K562 (cell line): ENCODE results near the gene GLCCI1. TPM values are rescaled to one million over a fixed set of nuclear protein-coding genes. Genes with fewer than 3 reads are reported as not detected.

Source experiments
- ATAC-seq: fragments of 200-7000 bp; cut with Tn5 transposase; 3 replicates; pipeline ENCODE4 v1.9.1; 2020; ENCODE audit warnings: moderate library complexity
- BruUV-seq: library from RNA; stranded (reverse); fragments of 400-500 nt; replicated peaks from 2 replicates; lab custom pipeline; 2021; lab: Mats Ljungman, UMichigan
- CTCF ChIA-PET: fragments of 300-600 bp; formaldehyde crosslinking; extraction: SDS; loops from one replicate; lab custom pipeline; 2021; ENCODE audit warnings: low intra/inter-chr PET ratio; lab: Yijun Ruan, JAX
- POLR2A ChIA-PET: fragments of 300-600, 350-650 bp; sonication (Branson Sonifier 250); formaldehyde crosslinking; extraction: SDS; loops from one replicate; lab custom pipeline; 2021; ENCODE audit warnings: antibody characterized with exemption, inconsistent platforms; lab: Yijun Ruan, JAX
- DNase-seq, 4 experiments: peaks; one replicate each; pipeline versions ENCODE4 v3.0.0 to v3.0.0-alpha.2; 2011 to 2018; ENCODE audit warnings: low spot score in 3 of 4, mixed read lengths in 3 of 4; ENCODE audit errors: extremely low read depth in 1 of 4
- FAIRE-seq: peaks from 2 replicates; lab custom pipeline; 2011; peaks lifted over from hg19 to GRCh38; lab: Jason Lieb, UNC
- H2AFZ ChIP-seq: 2 replicates; pipeline ENCODE4 v1.6.0; 2011; ENCODE audit warnings: low read depth, low read length, control low read depth, inconsistent platforms
- H3K27ac ChIP-seq: fragments of 200-600 bp; 3 replicates; pipeline ENCODE4 v1.8.0; 2011; ENCODE audit warnings: low read depth, mild to moderate bottlenecking, control low read depth, inconsistent platforms, low read length, moderate library complexity, mixed read lengths; ENCODE audit errors: extremely low read depth
- H3K27me3 ChIP-seq, 2 experiments: fragments of 300-600 bp in 1 of 2; 2 replicates in 1 of 2; 3 replicates in 1 of 2; pipeline versions ENCODE4 v1.6.0 to v1.8.0; 2011; ENCODE audit warnings: inconsistent platforms in 2 of 2, low read length in 2 of 2, mild to moderate bottlenecking in 1 of 2, mixed read lengths in 1 of 2, moderate library complexity in 1 of 2; ENCODE audit not compliant: control insufficient read depth in 2 of 2, insufficient read depth in 2 of 2
- H3K36me3 ChIP-seq: fragments of 300-600 bp; 3 replicates; pipeline ENCODE4 v1.8.0; 2011; ENCODE audit warnings: mild to moderate bottlenecking, low read length, inconsistent platforms; ENCODE audit not compliant: control insufficient read depth, insufficient read depth
- H3K4me1 ChIP-seq, 2 experiments: fragments of 200-600 bp in 1 of 2; replicated peaks in 1 of 2; 2 replicates in 1 of 2; 3 replicates in 1 of 2; pipeline versions ENCODE4 v1.5.1 to v1.8.0; 2011; ENCODE audit warnings: inconsistent platforms in 2 of 2, low read length in 2 of 2, mild to moderate bottlenecking in 1 of 2, mixed read lengths in 1 of 2, moderate library complexity in 1 of 2; ENCODE audit not compliant: control insufficient read depth in 2 of 2, insufficient read depth in 2 of 2
- H3K4me2 ChIP-seq: 2 replicates; pipeline ENCODE4 v1.6.1; 2011; ENCODE audit warnings: low read length, control low read depth, inconsistent platforms, mixed read lengths; ENCODE audit not compliant: insufficient read depth
- H3K4me3 ChIP-seq: fragments of 200-600 bp; sonication (generic), shearing (Covaris generic); 2 replicates; pipeline ENCODE4 v1.5.1; 2016; ENCODE audit warnings: control low read depth, inconsistent platforms
- H3K79me2 ChIP-seq: fragments of 200-600 bp; 3 replicates; pipeline ENCODE4 v1.8.0; 2011; ENCODE audit warnings: low read length, inconsistent platforms; ENCODE audit not compliant: control insufficient read depth, insufficient read depth
- H3K9ac ChIP-seq, 2 experiments: 2 replicates each; pipeline versions ENCODE4 v1.6.0 to v1.6.1; 2011; ENCODE audit warnings: low read depth in 2 of 2, low read length in 2 of 2, control low read depth in 1 of 2, inconsistent platforms in 1 of 2, mild to moderate bottlenecking in 1 of 2, mixed read lengths in 1 of 2; ENCODE audit not compliant: insufficient read depth in 1 of 2
- H3K9me1 ChIP-seq: one replicate; pipeline ENCODE4 v1.6.0; 2011; ENCODE audit warnings: inconsistent platforms, mild to moderate bottlenecking, low read length, moderate library complexity; ENCODE audit not compliant: control insufficient read depth, insufficient read depth
- H3K9me3 ChIP-seq: replicated peaks from 2 replicates; pipeline ENCODE4 v1.5.1; 2011; ENCODE audit warnings: low read depth, low read length, inconsistent platforms; ENCODE audit not compliant: control insufficient read depth, insufficient read depth
- H4K20me1 ChIP-seq: replicated peaks from 2 replicates; pipeline ENCODE4 v1.6.1; 2011; ENCODE audit warnings: low read length, inconsistent platforms, mixed read lengths; ENCODE audit not compliant: control insufficient read depth, insufficient read depth
- NFATC3 ChIP-seq: fragments of 450-650 bp; IDR thresholded peaks from 2 replicates; pipeline ENCODE4 v1.6.1; 2017; ENCODE audit warnings: mild to moderate bottlenecking
- NFIC ChIP-seq: fragments of 450-650 bp; IDR thresholded peaks from 2 replicates; pipeline ENCODE4 v1.6.1; 2017; ENCODE audit warnings: mild to moderate bottlenecking, inconsistent platforms
- SMARCA5 ChIP-seq: fragments of 450-650 bp; IDR thresholded peaks from 2 replicates; pipeline ENCODE4 v1.6.1; 2016
- ZNF12 ChIP-seq: sonication (generic); formaldehyde crosslinking; IDR thresholded peaks from 2 replicates; pipeline ENCODE4 v1.4.0; 2020; ENCODE audit warnings: mild to moderate bottlenecking, missing genetic modification reagents
- ZNF639 ChIP-seq, 2 experiments: fragments of 200-800 bp in 1 of 2; sonication (Bioruptor generic) in 1 of 2; sonication (generic) in 1 of 2; formaldehyde crosslinking in 1 of 2; IDR thresholded peaks in 1 of 2; conservative IDR thresholded peaks in 1 of 2; 2 replicates each; pipeline versions ENCODE4 v1.5.0 to v1.6.1; 2016 to 2020; ENCODE audit warnings: missing compliant biosample characterization in 1 of 2, missing genetic modification characterization in 1 of 2, missing genetic modification reagents in 1 of 2
- WGBS: fragments of 100-300 bp; shearing (Covaris generic); methylation state at CpG from one replicate; pipeline ENCODE4 v1.1.6; 2016; ENCODE audit warnings: low coverage, mixed read lengths; ENCODE audit not compliant: insufficient coverage; ENCODE audit errors: missing lambda C conversion rate; 5-methylcytosine and 5-hydroxymethylcytosine counted together
- in situ Hi-C: fragments of 300-500 bp; cut with MboI; formaldehyde crosslinking; loops from 4 replicates; pipeline ENCODE4 v1.15.0; 2018; ENCODE audit warnings: inconsistent platforms, mixed read lengths
- intact Hi-C: fragments of 100-400 bp; cut with micrococcal nuclease; formaldehyde crosslinking; loops from 2 replicates; pipeline ENCODE4 v1.14.2; 2022
- polyA plus RNA-seq, 8 experiments: library from polyadenylated mRNA; depleted of rRNA in 4 of 8; stranded (reverse) in 5 of 8; unstranded in 3 of 8; fragments of >200 nt; fragmentation: Nextera tagmentation in 2 of 8; fragmentation: Illumina TruSeq in 1 of 8; extraction: Ambion mirVana in 2 of 8; extraction: Trizol in 1 of 8; gene quantifications; 2 replicates each; pipeline versions ENCODE4 v1.2.1 to v1.2.3, GENCODE V29; 2011 to 2014; ENCODE audit warnings: inconsistent platforms in 1 of 8, missing spikeins in 1 of 8
- total RNA-seq, 7 experiments: library from RNA; depleted of rRNA in 6 of 7; stranded (reverse); fragments of >200 nt in 6 of 7; fragmentation: Illumina TruSeq in 2 of 7; extraction: Trizol in 2 of 7; gene quantifications; 2 replicates each; pipeline versions ENCODE4 v1.2.1 to v1.2.3, GENCODE V29; 2011 to 2021; ENCODE audit warnings: low replicate concordance in 1 of 7

Gene GLCCI1
- total and polyA plus RNA-seq, 9 of the 15 experiments (the other 6 are each of a cell fraction or from before 2014, with no cell fraction given): 2.7 to 11.9 (median 7.2) TPM

GRCh38 chr7:8111282-8111960 lies 142.8 kb downstream of the GLCCI1 start:
- no peak for FAIRE-seq
- in situ Hi-C loops: no loop called here
- no peaks in the 10 kb centered on the region for H3K9me3 ChIP-seq
- H3K4me3 ChIP-seq: no peak overlapping the region
- no TSS peak for BruUV-seq
- CTCF ChIA-PET: no interaction called here
- H3K36me3 ChIP-seq: no peaks in the 10 kb centered on the region
- H3K27ac ChIP-seq: no peak overlapping the region
- H3K27me3 ChIP-seq: no peaks in the 10 kb centered on the region
- no peak overlapping the region for H3K4me2 ChIP-seq
- H2AFZ ChIP-seq: no peak overlapping the region
- POLR2A ChIA-PET: interaction anchor here (0.6 to 1.2 kb wide), 2 partner anchors 26 to 554 kb away, joined by 4 to 7 read pairs; no protein-coding TSS in a partner anchor
- no peak for TF ChIP-seq ZNF12 (CRISPR knock-in tag)
- TF ChIP-seq, all 486 proteins: peak for 0
- Histone ChIP-seq H3K4me1 (no peaks in the 10 kb centered on the region), H4K20me1 (no peaks in the 10 kb centered on the region), H3K9me1 (no peaks in the 10 kb centered on the region), H3K9ac (no peak overlapping the region), H3K79me2 (no peaks in the 10 kb centered on the region)
- ATAC-seq: no peak
- 60% methylated on average over 10 of the region's 11 CpGs for WGBS
- no peak for DNase-seq
- intact Hi-C loops: loop anchor here (10.0 kb wide), 1 partner anchor 183 kb away; no protein-coding TSS in a partner anchor

- 58% methylated on average over 2 of the region's 2 CpGs for WGBS
- no peak overlapping the region for H2AFZ ChIP-seq
- CTCF ChIA-PET: no interaction called here
- TF ChIP-seq NFATC3 (no peak), SMARCA5 (no peak), NFIC (no peak), ZNF639 (CRISPR knock-in tag; conservative IDR thresholded peaks at IDR 0.05 in 1 of 2, IDR thresholded peaks at IDR 0.05 in 1 of 2) (no peak)
Observed at GRCh38 chr7:8112685-8113084, 144.1 kb downstream of the GLCCI1 start.

More at GRCh38 chr7:8112685-8113084, 144.1 kb downstream of the GLCCI1 start:
- Histone ChIP-seq H3K36me3 (no peaks in the 10 kb centered on the region), H3K4me3 (no peak overlapping the region), H3K79me2 (no peaks in the 10 kb centered on the region), H4K20me1 (no peaks in the 10 kb centered on the region), H3K9me1 (no peaks in the 10 kb centered on the region), H3K4me2 (no peak overlapping the region), H3K9ac (no peak overlapping the region), H3K4me1 (no peaks in the 10 kb centered on the region), H3K9me3 (no peaks in the 10 kb centered on the region), H3K27ac (no peak overlapping the region), H3K27me3 (no peaks in the 10 kb centered on the region)
- ATAC-seq (no peak), DNase-seq (no peak), FAIRE-seq (no peak)
- in situ Hi-C loops (no loop called here), intact Hi-C loops (loop anchor here (10.0 kb wide), 1 partner anchor 182 kb away; no protein-coding TSS in a partner anchor)
- POLR2A ChIA-PET: interaction anchor here (0.8 to 1.3 kb wide), 2 partner anchors 10 to 20 kb away, joined by 4 read pairs; no protein-coding TSS in a partner anchor
- no TSS peak for BruUV-seq
